Measurements from ENCODE around the gene IFITM1. TPM values are rescaled to one million over a fixed set of nuclear protein-coding genes. Genes with fewer than 3 reads are reported as not detected.
"Not testable (repeated sequence)": the region's sequence is repeated elsewhere in the genome, so short reads cannot be mapped to it uniquely, and the experiment has no call there.

IFITM1 gene
- total and polyA plus RNA-seq, 2 of the 8 experiments (the other 6 are each of a cell fraction or from before 2014, with no cell fraction given): 394 to 1,464 TPM

- H3K9ac ChIP-seq (replicated peaks in 1 of 4; ENCODE audit: extremely low read depth in 1 of 4, low read depth in 3 of 4, low read length in 3 of 4); H2BK120ac ChIP-seq (replicated peaks; ENCODE audit: low read depth, low read length); H4K8ac ChIP-seq (ENCODE audit: extremely low read depth, insufficient read depth, low read length); H2BK20ac ChIP-seq (ENCODE audit: low read length); FAIRE-seq; H3K4ac ChIP-seq (replicated peaks; ENCODE audit: insufficient read length, low read depth, low read length); H4K91ac ChIP-seq (replicated peaks; ENCODE audit: insufficient read length, low read length); H3K27ac ChIP-seq (ENCODE audit: low read depth, low read length); H2BK12ac ChIP-seq (ENCODE audit: low read depth, low read length); H3K27me3 ChIP-seq (replicated peaks in 1 of 4; ENCODE audit: control insufficient read depth in 3 of 4, extremely low read depth in 1 of 4, insufficient read depth in 3 of 4, low read length in 3 of 4); H3K79me1 ChIP-seq (ENCODE audit: low read depth, low read length); H2BK5ac ChIP-seq (ENCODE audit: low read depth, low read length); H4K5ac ChIP-seq (ENCODE audit: insufficient read length, low read depth, low read length); H3K18ac ChIP-seq (ENCODE audit: extremely low read depth, low read length); H3K14ac ChIP-seq (ENCODE audit: insufficient read length); H2AFZ ChIP-seq (ENCODE audit: low read length); H2AK5ac ChIP-seq (ENCODE audit: low read depth, low read length); H3K23ac ChIP-seq (ENCODE audit: insufficient read length); H3K36me3 ChIP-seq (ENCODE audit: control insufficient read depth in 2 of 4, insufficient read depth in 4 of 4, low read length in 3 of 4); H4K20me1 ChIP-seq (replicated peaks in 1 of 2; ENCODE audit: control insufficient read depth in 1 of 2, insufficient read depth in 2 of 2, low read length in 2 of 2); H2BK15ac ChIP-seq (ENCODE audit: low read length); H3K9me3 ChIP-seq (ENCODE audit: insufficient read depth in 2 of 2, low read depth in 1 of 2, low read length in 1 of 2); H3K56ac ChIP-seq (replicated peaks; ENCODE audit: insufficient read length, low read depth, low read length); DNase-seq (ENCODE audit: low read depth in 1 of 2, low spot score in 2 of 2): not testable (repeated sequence)
- 33% methylated on average over 10 of the region's 71 CpGs; no CpG with 5 or more reads in 1 of the 2 experiments for WGBS, 2 experiments (ENCODE audit: extremely low coverage in 1 of 2, insufficient coverage in 1 of 2, insufficient read length in 1 of 2, insufficient replicate concordance in 2 of 2, low coverage in 1 of 2, low lambda C conversion rate in 2 of 2, missing lambda C conversion rate in 1 of 2)
- ChIA-PET POLR2A (ENCODE audit: partially characterized antibody) (interaction anchor here (0.8 to 1.3 kb wide), 3 partner anchors 16 to 38 kb away, joined by 3 read pairs; no protein-coding TSS in a partner anchor), CTCF (ENCODE audit: partially characterized antibody) (interaction anchor here (1.5 to 1.9 kb wide), 3 partner anchors 42 to 61 kb away, joined by 6 to 8 read pairs (median 6); no protein-coding TSS in a partner anchor)
- Histone ChIP-seq H3K4me1 (replicated peaks in 1 of 4; ENCODE audit: control insufficient read depth in 3 of 4, insufficient read depth in 4 of 4, low read length in 3 of 4) (peaks cover 10 to 49% (median 42%) of the 10 kb centered on the region in 4 experiments), H3K4me2 (ENCODE audit: insufficient read depth in 1 of 2, low read depth in 2 of 2, low read length in 2 of 2) (peak overlapping the region; percentile 52 to 75; a peak in 2 of 4 replicates), H3K23me2 (ENCODE audit: low read depth, low read length) (peaks cover 21% of the 10 kb centered on the region; the same call in 1 of the 2 replicates), H3K4me3 (ENCODE audit: extremely low read depth in 1 of 4, insufficient read depth in 2 of 4, low read depth in 3 of 4, low read length in 4 of 4) (peak overlapping the region in 1 of 4 experiments; percentile 39; a peak in 1 of 8 replicates), H3K79me2 (ENCODE audit: control insufficient read depth in 1 of 2, insufficient read depth in 2 of 2, low read length in 2 of 2) (peaks cover 0 to 21% of the 10 kb centered on the region in 2 experiments; a peak in 2 of 4 replicates)
These were observed 2.7 kb upstream of the IFITM1 start for GRCh38 chr11:311013-311748.
